Measurements from ENCODE around the gene GNAS.

GNAS gene

DNA sequence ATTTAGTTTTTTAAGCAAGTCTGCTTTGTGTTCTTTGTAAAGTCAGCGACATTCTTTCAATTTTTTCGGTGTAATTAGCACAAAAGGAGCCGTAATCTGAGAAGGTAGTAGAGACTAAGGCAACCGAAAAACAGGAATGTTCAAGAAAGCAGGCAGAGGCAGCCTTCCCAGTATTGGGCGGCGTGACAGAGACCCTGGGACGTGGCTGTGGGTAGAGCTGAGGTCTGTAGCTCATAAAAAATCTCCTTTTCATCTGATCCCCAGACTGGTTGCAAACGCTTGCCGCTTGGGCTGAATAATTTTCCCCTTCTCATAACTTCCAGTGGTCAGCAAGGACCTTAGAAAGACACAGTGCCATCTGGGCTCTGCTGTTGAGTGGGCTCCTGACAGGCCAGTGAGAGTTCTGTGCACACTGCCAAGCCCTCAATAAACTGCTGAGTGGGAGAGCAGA is 30.8 kb downstream of the GNAS start:
- no peak overlapping the region for H3K4me3 ChIP-seq (ENCODE audit: control insufficient read depth, low read depth, low read length)
- no peak for DNase-seq (ENCODE audit: low read depth)
- TF ChIP-seq CTCF (conservative IDR thresholded peaks at IDR 0.05; ENCODE audit: control insufficient read depth, insufficient read depth, low read depth, low read length), result no peak

DNA sequence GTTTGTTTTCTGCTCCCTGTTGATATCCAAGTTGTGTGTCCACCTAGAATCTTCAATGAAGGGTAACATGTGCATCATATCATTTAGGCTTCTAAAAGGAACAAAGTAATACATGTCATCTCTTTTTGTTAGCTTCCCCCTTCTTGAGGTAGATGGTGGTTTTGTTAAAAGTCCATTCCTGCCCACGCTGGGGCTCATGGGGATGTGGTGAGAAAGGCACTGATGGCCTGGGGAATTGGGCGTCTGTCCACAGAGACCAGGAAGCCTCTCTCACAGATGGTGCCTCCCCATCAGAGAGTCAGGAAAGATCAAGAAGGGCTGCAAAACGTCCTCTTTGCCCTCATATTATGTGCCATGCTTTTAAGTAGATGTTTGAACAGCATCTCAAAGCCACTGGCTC is 32.5 kb downstream of the GNAS start:
- DNase-seq (ENCODE audit: low read depth), result no peak
- no peak overlapping the region for H3K4me3 ChIP-seq (ENCODE audit: control insufficient read depth, low read depth, low read length)
- TF ChIP-seq CTCF (conservative IDR thresholded peaks at IDR 0.05; ENCODE audit: control insufficient read depth, insufficient read depth, low read depth, low read length), result no peak

GRCh38 chr20:58886546-58886945 is 34.0 kb downstream of the GNAS start:
- no peak for DNase-seq (ENCODE audit: low read depth)
- H3K4me3 ChIP-seq (ENCODE audit: control insufficient read depth, low read depth, low read length), result no peak overlapping the region
- no peak for TF ChIP-seq CTCF (conservative IDR thresholded peaks at IDR 0.05; ENCODE audit: control insufficient read depth, insufficient read depth, low read depth, low read length)

DNA sequence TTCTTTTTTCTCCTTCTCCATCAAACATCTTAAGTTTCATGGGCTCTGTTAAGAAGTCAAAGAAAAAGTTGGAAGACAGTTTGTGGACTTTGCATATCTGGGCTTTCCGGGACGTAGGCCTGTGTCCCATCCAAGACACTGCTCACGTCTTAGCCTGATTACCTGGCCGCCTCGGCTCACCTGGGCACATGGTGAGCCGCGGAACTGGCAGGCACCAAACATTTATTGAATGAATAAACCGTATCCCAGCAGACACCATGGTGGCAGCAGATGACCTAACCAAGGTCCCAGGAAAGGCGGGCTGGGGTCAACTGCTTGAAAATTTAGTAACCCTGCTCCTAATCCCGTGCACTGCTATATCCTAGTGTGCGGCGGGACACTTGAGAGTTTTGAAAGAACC is 35.6 kb downstream of the GNAS start:
- H3K4me3 ChIP-seq (ENCODE audit: control insufficient read depth, low read depth, low read length), result peak overlapping the region; percentile 73
- no peak for TF ChIP-seq CTCF (conservative IDR thresholded peaks at IDR 0.05; ENCODE audit: control insufficient read depth, insufficient read depth, low read depth, low read length)
- no peak for DNase-seq (ENCODE audit: low read depth)

DNA sequence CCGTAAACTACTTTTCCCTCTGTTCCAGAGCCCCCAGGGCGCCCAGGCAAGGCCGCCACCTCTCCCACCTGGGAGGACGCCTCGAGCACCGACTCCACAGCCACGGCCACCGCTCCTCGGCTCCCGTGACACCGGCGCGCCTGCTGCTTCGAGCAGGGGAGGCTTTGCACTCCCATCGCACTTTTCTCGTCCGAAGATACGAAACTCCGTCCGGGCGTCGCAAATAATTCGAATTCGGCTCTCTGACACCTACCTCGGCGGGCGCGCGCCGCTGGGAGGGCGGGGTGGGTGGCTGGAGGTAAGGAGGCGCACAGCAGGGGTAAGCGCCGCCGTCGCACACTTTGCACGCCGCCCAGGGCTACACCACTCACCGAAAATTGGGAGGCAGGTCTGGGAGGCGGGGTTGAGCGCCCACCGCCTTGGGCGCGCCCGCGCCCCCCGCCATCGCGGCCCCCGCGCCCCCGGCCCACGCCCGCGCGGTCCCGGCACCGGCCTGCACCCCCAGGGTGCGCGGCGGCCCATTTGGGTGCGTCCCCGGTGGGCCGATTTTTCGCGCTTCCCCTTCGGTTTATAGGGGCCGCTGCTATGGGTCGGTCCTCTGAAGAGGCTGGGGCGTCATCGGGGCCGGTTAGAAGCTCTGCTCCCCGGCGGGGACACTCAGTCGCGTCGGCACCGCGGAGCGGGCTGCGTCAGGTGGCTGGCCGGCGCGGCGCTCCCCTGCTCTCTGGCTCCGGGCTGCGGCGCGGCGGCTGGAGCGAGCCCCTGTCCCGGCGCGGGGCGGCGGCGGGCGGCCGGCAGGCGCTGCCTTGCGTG is 36.2 kb downstream of the GNAS start:
- no peak for TF ChIP-seq CTCF (conservative IDR thresholded peaks at IDR 0.05; ENCODE audit: control insufficient read depth, insufficient read depth, low read depth, low read length)
- peak overlapping the region; percentile 73 for H3K4me3 ChIP-seq (ENCODE audit: control insufficient read depth, low read depth, low read length)
- peak; percentile 73 for DNase-seq (ENCODE audit: low read depth)

DNA sequence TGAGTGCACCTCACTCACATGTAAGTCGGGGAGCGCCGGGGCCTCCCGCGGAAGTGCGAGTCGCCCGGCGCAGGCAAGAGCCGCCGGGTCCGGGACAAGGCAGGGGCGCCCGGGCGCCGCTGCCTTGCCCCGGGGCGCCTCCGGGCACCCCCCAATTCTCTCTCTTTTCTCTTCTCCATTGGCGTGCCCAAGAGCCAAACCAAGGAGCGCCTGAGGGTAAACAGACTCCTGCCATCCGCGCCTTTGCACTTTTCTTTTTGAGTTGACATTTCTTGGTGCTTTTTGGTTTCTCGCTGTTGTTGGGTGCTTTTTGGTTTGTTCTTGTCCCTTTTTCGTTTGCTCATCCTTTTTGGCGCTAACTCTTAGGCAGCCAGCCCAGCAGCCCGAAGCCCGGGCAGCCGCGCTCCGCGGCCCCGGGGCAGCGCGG is 36.8 kb downstream of the GNAS start:
- no peak for TF ChIP-seq CTCF (conservative IDR thresholded peaks at IDR 0.05; ENCODE audit: control insufficient read depth, insufficient read depth, low read depth, low read length)
- peak overlapping the region; percentile 48 for H3K4me3 ChIP-seq (ENCODE audit: control insufficient read depth, low read depth, low read length)

More for the DNA sequence above, 36.8 kb downstream of the GNAS start:
- DNase-seq (ENCODE audit: low read depth), result no peak
